ENCODE results near the gene PPIE.

- no peak for TF ChIP-seq POLR2AphosphoS5 (IDR thresholded peaks at IDR 0.05)
- TF ChIP-seq CTCF (IDR thresholded peaks at IDR 0.05), result no peak
- no peak for TF ChIP-seq POLR2A (IDR thresholded peaks at IDR 0.05)
- TF ChIP-seq EP300 (IDR thresholded peaks at IDR 0.05; ENCODE audit: low read depth), result no peak
Measured at GRCh38 chr1:39735731-39736130, 3.0 kb upstream of the PPIE start.

All from transverse colon (tissue), 4 donors.